ENCODE data around the gene RALBP1.
"Not testable (repeated sequence)": the region's sequence is repeated elsewhere in the genome, so short reads cannot be mapped to it uniquely, and the experiment has no call there.

The RALBP1 gene

DNA sequence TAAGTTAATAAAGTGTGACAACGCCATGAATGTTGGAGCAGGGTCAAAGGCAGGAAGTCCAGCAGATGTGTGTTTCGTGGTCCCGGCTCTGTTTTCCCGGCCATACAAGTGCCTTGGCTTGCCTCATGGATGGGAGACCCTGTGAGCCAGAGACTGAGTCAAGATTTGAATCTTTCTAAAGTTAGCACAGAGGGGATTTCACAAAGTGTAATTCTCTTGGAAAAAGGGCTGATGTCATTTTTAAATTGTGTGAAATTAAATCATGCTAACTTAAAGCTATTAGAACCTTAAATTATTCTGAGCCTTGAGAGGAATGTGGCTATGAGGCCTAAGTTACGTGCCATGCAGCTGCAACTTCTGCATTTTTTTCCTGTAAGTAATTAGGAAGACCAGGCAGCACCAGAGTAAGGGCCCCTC lies 38.3 kb upstream of the RALBP1 start:
- peak; percentile 65 for FAIRE-seq
- TF ChIP-seq TAF1 (IDR thresholded peaks at IDR 0.05; ENCODE audit: borderline replicate concordance, low read depth, low read length) (no peak), POLR2AphosphoS5 (IDR thresholded peaks at IDR 0.05; ENCODE audit: low read depth, low read length) (no peak), POLR2A (IDR thresholded peaks at IDR 0.05; ENCODE audit: low read depth, low read length) (no peak)
- no peak for DNase-seq (ENCODE audit: insufficient read length)

DNA sequence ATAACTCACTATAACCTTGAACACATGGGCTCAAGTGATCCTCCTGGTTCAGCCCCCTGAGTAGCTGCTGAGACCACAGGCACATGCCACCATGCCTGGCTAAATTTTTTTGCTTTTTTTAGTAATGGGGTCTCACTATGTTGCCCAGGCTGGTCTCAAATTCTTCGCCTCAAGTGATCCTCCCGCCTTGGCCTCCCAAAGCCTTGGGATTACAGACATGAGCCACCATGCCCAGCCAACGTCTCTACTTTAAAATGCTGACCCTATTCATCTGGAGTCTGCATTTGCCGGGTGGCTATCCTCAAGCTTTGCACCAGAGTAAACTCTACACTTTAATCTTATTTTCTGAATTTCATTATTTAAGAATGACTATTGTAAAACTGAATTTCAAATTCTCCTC lies 37.6 kb upstream of the RALBP1 start:
- TF ChIP-seq POLR2AphosphoS5 (IDR thresholded peaks at IDR 0.05; ENCODE audit: low read depth, low read length): no peak
- no peak for TF ChIP-seq POLR2A (IDR thresholded peaks at IDR 0.05; ENCODE audit: low read depth, low read length)
- no peak for TF ChIP-seq TAF1 (IDR thresholded peaks at IDR 0.05; ENCODE audit: borderline replicate concordance, low read depth, low read length)
- FAIRE-seq (no peak), DNase-seq (ENCODE audit: insufficient read length) (no peak)

DNA sequence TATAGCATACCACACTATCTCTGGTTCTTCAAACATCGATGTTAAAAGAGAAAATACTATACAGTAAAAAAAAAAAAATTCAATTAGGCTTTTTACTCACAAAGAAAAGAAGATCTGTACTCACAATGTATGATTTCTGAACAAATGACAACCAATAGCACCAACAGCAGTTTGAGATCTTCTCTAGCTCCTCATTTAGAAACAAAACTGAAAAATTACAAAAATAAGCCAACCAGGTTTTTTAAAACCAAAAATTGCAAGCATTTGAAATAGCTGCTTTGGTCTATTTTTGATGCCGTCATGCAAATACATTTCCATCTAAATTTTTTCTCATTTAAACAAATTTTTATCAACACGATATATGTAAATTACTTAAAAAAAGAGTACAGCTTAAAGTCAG lies 34.3 kb upstream of the RALBP1 start:
- TF ChIP-seq POLR2AphosphoS5 (IDR thresholded peaks at IDR 0.05; ENCODE audit: low read depth, low read length): no peak
- no peak for TF ChIP-seq POLR2A (IDR thresholded peaks at IDR 0.05; ENCODE audit: low read depth, low read length)
- no peak for TF ChIP-seq TAF1 (IDR thresholded peaks at IDR 0.05; ENCODE audit: borderline replicate concordance, low read depth, low read length)
- DNase-seq (ENCODE audit: insufficient read length): no peak
- FAIRE-seq: no peak

DNA sequence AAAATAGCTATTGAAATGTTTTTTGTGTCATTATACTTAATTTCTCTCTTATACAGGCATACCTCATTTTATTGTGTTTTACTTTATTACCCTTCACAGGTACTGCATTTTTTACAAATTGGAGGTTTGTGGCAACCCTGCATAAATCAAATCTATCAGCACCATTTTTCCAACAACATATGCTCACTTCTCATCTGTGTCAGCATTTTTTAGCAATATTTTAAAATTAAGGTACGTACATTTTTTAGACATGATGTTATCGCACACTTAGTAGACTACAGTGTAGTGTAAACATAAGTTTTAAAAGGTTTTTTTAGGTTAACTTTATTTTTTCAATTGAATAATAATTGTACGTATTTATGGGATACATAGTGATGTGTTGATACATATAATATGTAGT lies 30.8 kb upstream of the RALBP1 start:
- DNase-seq (ENCODE audit: insufficient read length) (no peak), FAIRE-seq (no peak)
- TF ChIP-seq POLR2A (IDR thresholded peaks at IDR 0.05; ENCODE audit: low read depth, low read length) (no peak), TAF1 (IDR thresholded peaks at IDR 0.05; ENCODE audit: borderline replicate concordance, low read depth, low read length) (no peak), POLR2AphosphoS5 (IDR thresholded peaks at IDR 0.05; ENCODE audit: low read depth, low read length) (no peak)

DNA sequence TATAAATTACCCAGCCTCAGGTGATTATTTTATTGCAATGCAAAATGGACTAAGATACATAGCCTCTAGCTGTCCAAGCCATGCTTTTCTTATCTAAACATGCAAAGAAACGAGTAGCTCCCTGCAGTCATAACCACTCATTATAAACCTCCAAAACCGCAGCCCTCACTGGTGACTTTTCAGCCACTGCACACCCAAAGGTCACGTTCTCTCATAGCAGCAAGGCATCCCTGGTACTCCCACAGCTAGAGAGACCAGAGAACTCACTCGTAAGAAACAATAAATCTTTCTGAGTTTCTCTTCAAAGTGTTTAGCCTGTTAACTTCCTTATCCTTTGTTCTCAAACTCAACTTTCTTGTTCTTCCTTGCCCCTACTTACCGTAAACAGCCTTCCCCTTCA lies 28.5 kb upstream of the RALBP1 start:
- TF ChIP-seq POLR2A (IDR thresholded peaks at IDR 0.05; ENCODE audit: low read depth, low read length): no peak
- TF ChIP-seq POLR2AphosphoS5 (IDR thresholded peaks at IDR 0.05; ENCODE audit: low read depth, low read length): no peak
- TF ChIP-seq TAF1 (IDR thresholded peaks at IDR 0.05; ENCODE audit: borderline replicate concordance, low read depth, low read length): no peak
- FAIRE-seq: no peak
- no peak for DNase-seq (ENCODE audit: insufficient read length)

DNA sequence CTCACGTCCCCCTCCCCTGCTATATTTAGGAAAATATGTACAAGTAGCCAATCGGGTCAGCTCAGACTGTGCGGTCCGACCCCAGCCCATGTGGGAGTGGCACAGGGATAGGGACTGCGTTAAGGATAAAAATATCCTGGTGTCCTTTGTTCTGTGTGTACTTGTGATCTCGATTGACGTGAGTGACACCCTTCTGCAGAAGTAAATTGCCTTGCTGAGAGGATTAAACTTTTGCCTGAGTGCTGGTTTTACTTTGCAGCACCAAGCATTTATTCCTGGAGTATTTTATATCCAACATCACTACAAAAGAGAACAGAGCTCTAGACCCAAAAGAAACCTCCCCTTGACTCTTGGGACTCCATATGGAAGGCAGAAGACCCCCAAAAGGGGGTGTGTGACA lies 28.0 kb upstream of the RALBP1 start:
- FAIRE-seq: no peak
- TF ChIP-seq POLR2A (IDR thresholded peaks at IDR 0.05; ENCODE audit: low read depth, low read length): no peak
- TF ChIP-seq TAF1 (IDR thresholded peaks at IDR 0.05; ENCODE audit: borderline replicate concordance, low read depth, low read length): no peak
- no peak for DNase-seq (ENCODE audit: insufficient read length)

DNA sequence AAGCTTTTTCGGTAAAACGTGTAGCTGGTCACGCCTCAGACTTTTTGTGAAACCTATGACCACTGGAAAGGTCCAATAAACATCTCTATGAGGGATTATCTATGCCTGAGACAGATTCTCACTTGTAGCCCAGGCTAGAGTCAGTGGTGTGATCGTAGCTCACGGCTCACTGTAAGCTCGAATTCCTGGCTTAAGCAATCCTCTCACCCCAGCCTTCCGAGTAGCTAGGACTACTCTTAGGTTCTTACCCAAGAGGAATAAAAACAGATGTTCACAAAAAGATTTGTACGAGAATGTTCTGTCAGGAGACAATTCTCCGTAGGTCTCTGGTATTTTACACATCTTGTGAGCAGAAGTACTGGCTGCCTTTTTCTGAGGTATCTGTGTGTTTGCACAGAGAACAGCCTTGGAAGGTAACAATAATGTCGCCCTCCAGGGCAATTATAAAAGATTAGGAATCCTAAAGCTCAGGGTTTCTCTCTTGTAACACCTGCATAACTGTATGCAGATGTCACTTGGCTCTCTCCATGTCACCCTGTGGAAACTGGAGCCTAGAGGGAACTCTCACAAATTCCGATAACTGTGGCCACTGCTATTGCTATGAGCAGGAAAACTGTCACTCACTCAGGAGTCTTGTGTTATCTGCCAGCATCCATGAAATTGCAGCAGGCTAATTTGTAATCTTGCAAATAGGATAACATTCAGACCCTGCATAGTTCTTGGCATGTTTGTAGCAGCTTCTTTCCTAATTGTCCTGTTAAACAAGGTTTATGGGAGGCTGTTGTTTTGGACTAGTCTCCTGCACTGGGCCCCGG lies 25.5 kb upstream of the RALBP1 start:
- no peak for DNase-seq (ENCODE audit: insufficient read length)
- no peak for FAIRE-seq
- TF ChIP-seq TAF1 (IDR thresholded peaks at IDR 0.05; ENCODE audit: borderline replicate concordance, low read depth, low read length) (no peak), POLR2A (IDR thresholded peaks at IDR 0.05; ENCODE audit: low read depth, low read length) (no peak), POLR2AphosphoS5 (IDR thresholded peaks at IDR 0.05; ENCODE audit: low read depth, low read length) (no peak)

DNA sequence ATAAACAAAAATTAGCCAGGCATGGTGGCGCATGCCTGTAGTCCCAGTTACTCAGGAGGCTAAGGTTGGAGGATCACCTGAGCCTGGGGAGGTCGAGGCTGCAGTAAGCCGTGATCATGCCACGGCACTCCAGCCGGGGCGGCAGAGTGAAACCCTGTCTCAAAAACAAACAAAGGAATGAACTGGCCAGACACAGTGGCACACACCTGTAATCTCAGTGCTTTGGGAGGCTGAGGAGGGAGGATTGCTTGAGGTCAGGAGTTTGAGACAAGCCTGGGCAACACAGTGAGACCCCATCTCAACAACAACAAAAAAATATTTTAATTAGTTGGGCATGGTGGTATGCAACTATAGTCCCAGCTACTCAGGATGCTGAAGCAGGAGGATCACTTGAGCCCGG lies 24.4 kb upstream of the RALBP1 start:
- not testable (repeated sequence) for DNase-seq (ENCODE audit: insufficient read length); FAIRE-seq

DNA sequence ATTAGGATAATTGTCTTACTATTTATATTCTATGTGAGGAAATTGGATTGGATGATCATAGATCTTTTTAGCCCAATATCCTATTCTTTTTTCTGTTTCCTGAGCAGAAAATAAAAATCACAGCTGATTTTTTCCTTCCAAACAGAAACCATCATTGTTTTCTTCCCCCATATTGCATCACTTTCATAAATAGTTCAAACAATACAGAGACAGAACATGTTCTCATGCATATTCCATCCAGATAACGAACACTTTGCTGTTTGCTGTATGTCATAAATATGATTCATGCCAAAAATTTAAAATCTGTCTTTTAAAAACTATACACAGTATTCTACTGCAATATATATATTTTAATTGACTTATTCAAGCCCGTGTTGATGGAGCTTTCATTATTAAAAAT lies 22.0 kb upstream of the RALBP1 start:
- TF ChIP-seq POLR2AphosphoS5 (IDR thresholded peaks at IDR 0.05; ENCODE audit: low read depth, low read length) (no peak), POLR2A (IDR thresholded peaks at IDR 0.05; ENCODE audit: low read depth, low read length) (no peak), TAF1 (IDR thresholded peaks at IDR 0.05; ENCODE audit: borderline replicate concordance, low read depth, low read length) (no peak)
- DNase-seq (ENCODE audit: insufficient read length) (no peak), FAIRE-seq (no peak)

DNA sequence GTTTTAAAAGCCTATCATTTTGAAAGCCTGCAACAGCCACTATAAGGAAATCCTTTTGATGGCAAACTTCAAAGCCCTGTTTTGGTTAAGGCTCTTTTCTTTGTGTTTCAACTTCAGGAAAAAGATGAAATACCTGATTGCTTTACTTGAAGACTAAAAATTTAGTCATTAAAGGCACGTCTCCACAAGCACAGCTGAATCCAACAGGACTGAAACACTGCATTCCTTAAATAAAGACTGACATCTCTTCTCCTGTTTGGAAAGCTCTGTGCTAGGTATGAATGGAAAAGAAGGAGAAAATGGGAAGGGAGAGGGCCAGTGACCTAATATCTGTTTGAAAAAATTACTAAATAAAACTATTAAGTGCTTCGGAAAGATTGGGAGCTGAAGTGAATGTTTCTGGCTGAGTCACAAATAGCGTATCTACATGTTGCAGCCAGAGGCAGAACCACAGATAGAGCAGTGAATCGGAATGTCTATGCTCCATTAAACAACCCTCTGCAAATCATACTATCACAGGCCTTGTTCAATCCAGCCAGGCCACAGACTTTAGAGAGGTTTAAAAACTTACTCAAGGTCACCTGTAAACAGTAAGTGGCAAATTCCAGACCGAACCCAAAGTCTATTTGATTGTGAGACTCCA lies 21.1 kb upstream of the RALBP1 start:
- TF ChIP-seq TAF1 (IDR thresholded peaks at IDR 0.05; ENCODE audit: borderline replicate concordance, low read depth, low read length): no peak
- no peak for TF ChIP-seq POLR2A (IDR thresholded peaks at IDR 0.05; ENCODE audit: low read depth, low read length)
- no peak for TF ChIP-seq POLR2AphosphoS5 (IDR thresholded peaks at IDR 0.05; ENCODE audit: low read depth, low read length)
- no peak for FAIRE-seq
- DNase-seq (ENCODE audit: insufficient read length): no peak

DNA sequence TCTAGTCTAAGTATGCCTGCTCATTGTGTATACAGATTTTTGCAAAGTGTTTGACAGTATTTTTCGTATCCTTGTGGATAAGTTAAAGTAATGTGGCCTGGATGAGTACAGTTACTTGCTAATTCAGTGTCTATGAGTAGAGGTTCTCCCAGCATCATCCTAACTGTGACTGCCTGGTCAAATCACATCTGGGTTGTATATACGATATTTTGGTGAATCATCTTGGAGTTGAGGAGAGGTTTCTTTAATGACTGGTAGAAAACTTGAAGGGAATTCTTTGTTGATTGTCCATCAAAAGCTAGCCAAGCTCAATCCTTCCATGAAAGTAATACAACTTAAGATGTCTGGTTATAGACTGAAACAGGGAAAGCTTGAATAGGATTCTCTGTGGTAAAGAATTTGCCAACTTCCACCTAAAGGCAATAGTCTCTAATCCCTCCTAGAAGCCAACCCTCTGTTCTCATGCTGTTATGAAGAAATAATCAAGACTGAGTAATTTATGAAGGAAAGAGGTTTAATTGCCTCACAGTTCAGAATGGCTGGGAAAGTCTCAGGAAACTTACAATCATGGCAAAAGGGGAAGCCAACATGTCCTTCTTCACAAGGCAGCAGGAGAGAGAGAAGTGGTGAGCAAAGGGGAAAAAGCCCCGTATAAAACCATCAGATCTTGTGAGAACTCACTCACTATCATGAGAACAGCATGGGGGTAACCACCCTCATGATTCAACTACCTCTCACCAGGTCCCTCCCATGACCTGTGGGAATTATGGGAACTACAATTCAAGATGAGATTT lies 19.4 kb upstream of the RALBP1 start:
- TF ChIP-seq TAF1 (IDR thresholded peaks at IDR 0.05; ENCODE audit: borderline replicate concordance, low read depth, low read length) (no peak), POLR2A (IDR thresholded peaks at IDR 0.05; ENCODE audit: low read depth, low read length) (no peak), POLR2AphosphoS5 (IDR thresholded peaks at IDR 0.05; ENCODE audit: low read depth, low read length) (no peak)
- FAIRE-seq (no peak), DNase-seq (ENCODE audit: insufficient read length) (no peak)

DNA sequence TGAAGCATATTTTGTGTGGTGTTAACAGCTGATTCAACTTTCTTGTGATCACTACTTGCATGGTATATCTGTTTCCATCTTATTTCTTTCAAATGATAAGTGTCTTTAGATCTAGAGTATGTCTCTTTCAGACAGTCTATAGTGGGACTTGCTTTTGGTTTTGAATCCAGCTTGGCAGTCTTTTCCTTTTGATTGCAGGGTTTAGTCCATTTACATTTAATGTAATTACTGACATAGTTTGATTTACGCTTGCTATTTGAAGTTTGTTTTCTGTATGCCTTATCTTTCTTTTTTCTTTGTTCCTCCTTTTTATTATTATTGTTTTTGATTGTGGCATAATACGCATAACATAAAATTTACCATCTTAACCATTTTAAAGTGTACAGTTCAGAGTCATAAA lies 9.2 kb upstream of the RALBP1 start:
- DNase-seq (ENCODE audit: insufficient read length) (no peak), FAIRE-seq (no peak)
- TF ChIP-seq POLR2A (IDR thresholded peaks at IDR 0.05; ENCODE audit: low read depth, low read length): no peak
- no peak for TF ChIP-seq POLR2AphosphoS5 (IDR thresholded peaks at IDR 0.05; ENCODE audit: low read depth, low read length)
- no peak for TF ChIP-seq TAF1 (IDR thresholded peaks at IDR 0.05; ENCODE audit: borderline replicate concordance, low read depth, low read length)
